T-helper 2 cell treated with Interferon-gamma antibody and Interleukin-4, amounts not matched to agents 5 μg/mL and 100 μg/mL, for 36 hours (primary cell): ENCODE data around the gene SYDE2.
"Not testable (repeated sequence)": the region's sequence is repeated elsewhere in the genome, so short reads cannot be mapped to it uniquely, and the experiment has no call there.

Source experiments
- DNase-seq: peaks from one replicate; pipeline ENCODE4 v3.0.0; 2021; ENCODE audit warnings: low spot score
- H3K27ac Mint-ChIP-seq: one replicate; pipeline ENCODE4 v1.8.0; 2021; ENCODE audit warnings: mild to moderate bottlenecking, mixed read lengths
- H3K27me3 Mint-ChIP-seq: one replicate; pipeline ENCODE4 v1.8.0; 2021; ENCODE audit warnings: low read depth, mixed read lengths
- H3K36me3 Mint-ChIP-seq: one replicate; pipeline ENCODE4 v1.8.0; 2021; ENCODE audit warnings: low read depth, mixed read lengths
- H3K4me1 Mint-ChIP-seq: one replicate; pipeline ENCODE4 v1.8.0; 2021; ENCODE audit warnings: low read depth, mixed read lengths
- H3K4me3 Mint-ChIP-seq: one replicate; pipeline ENCODE4 v1.8.0; 2022; ENCODE audit warnings: mild to moderate bottlenecking, moderate library complexity, mixed read lengths
- H3K9me3 Mint-ChIP-seq: one replicate; pipeline ENCODE4 v1.8.0; 2021; ENCODE audit warnings: mixed read lengths

SYDE2 gene

GRCh38 chr1:85138439-85138838 lies 62.4 kb downstream of the SYDE2 start:
- DNase-seq, H3K9me3 Mint-ChIP-seq, H3K36me3 Mint-ChIP-seq, H3K4me3 Mint-ChIP-seq, H3K27me3 Mint-ChIP-seq, H3K4me1 Mint-ChIP-seq, H3K27ac Mint-ChIP-seq: not testable (repeated sequence)

GRCh38 chr1:85137660-85138059 lies 63.2 kb downstream of the SYDE2 start:
- H3K27ac Mint-ChIP-seq: no peak overlapping the region
- H3K27me3 Mint-ChIP-seq: no peaks in the 10 kb centered on the region
- H3K4me1 Mint-ChIP-seq: peaks cover 3% of the 10 kb centered on the region
- H3K4me3 Mint-ChIP-seq: no peak overlapping the region
- DNase-seq: no peak
- no peaks in the 10 kb centered on the region for H3K9me3 Mint-ChIP-seq
- no peaks in the 10 kb centered on the region for H3K36me3 Mint-ChIP-seq

GRCh38 chr1:85135392-85135798 lies 65.4 kb downstream of the SYDE2 start:
- H3K4me3 Mint-ChIP-seq: no peak overlapping the region

GRCh38 chr1:85134583-85135391 lies 66.0 kb downstream of the SYDE2 start:
- Mint-ChIP-seq H3K4me1 (no peaks in the 10 kb centered on the region), H3K36me3 (no peaks in the 10 kb centered on the region), H3K4me3 (no peak overlapping the region), H3K9me3 (no peaks in the 10 kb centered on the region), H3K27ac (no peak overlapping the region), H3K27me3 (peaks cover under 1% of the 10 kb centered on the region)
- DNase-seq: no peak

More at GRCh38 chr1:85135392-85135798, 65.4 kb downstream of the SYDE2 start:
- Mint-ChIP-seq H3K4me1 (peaks cover 3% of the 10 kb centered on the region), H3K27me3 (no peaks in the 10 kb centered on the region), H3K27ac (no peak overlapping the region), H3K9me3 (no peaks in the 10 kb centered on the region), H3K36me3 (no peaks in the 10 kb centered on the region)
- no peak for DNase-seq

- H3K9me3 Mint-ChIP-seq: no peaks in the 10 kb centered on the region
- no peak overlapping the region for H3K4me3 Mint-ChIP-seq
- DNase-seq: no peak
- no peak overlapping the region for H3K27ac Mint-ChIP-seq
- no peaks in the 10 kb centered on the region for H3K4me1 Mint-ChIP-seq
- no peaks in the 10 kb centered on the region for H3K36me3 Mint-ChIP-seq
- H3K27me3 Mint-ChIP-seq: peaks cover 2% of the 10 kb centered on the region
Measured at GRCh38 chr1:85133565-85134159, 67.2 kb downstream of the SYDE2 start.

- Mint-ChIP-seq H3K4me3 (no peak overlapping the region), H3K9me3 (no peaks in the 10 kb centered on the region), H3K27me3 (peaks cover 9% of the 10 kb centered on the region), H3K4me1 (no peaks in the 10 kb centered on the region), H3K36me3 (no peaks in the 10 kb centered on the region), H3K27ac (no peak overlapping the region)
- DNase-seq: no peak
Measured at GRCh38 chr1:85132078-85132720, 68.6 kb downstream of the SYDE2 start.

- H3K4me3 Mint-ChIP-seq: no peak overlapping the region
- H3K9me3 Mint-ChIP-seq: no peaks in the 10 kb centered on the region
- no peaks in the 10 kb centered on the region for H3K4me1 Mint-ChIP-seq
- no peak for DNase-seq
- peaks cover 13% of the 10 kb centered on the region for H3K27me3 Mint-ChIP-seq
- no peaks in the 10 kb centered on the region for H3K36me3 Mint-ChIP-seq
- no peak overlapping the region for H3K27ac Mint-ChIP-seq
Measured at GRCh38 chr1:85128316-85128715, 72.5 kb downstream of the SYDE2 start.

GRCh38 chr1:85125891-85126290 lies 74.9 kb downstream of the SYDE2 start:
- H3K36me3 Mint-ChIP-seq: no peaks in the 10 kb centered on the region
- peaks cover 13% of the 10 kb centered on the region for H3K27me3 Mint-ChIP-seq
- no peaks in the 10 kb centered on the region for H3K4me1 Mint-ChIP-seq
- H3K27ac Mint-ChIP-seq: no peak overlapping the region
- no peaks in the 10 kb centered on the region for H3K9me3 Mint-ChIP-seq
- no peak for DNase-seq
- no peak overlapping the region for H3K4me3 Mint-ChIP-seq

- Mint-ChIP-seq H3K4me3 (no peak overlapping the region), H3K27me3 (peaks cover 17% of the 10 kb centered on the region), H3K4me1 (no peaks in the 10 kb centered on the region), H3K27ac (no peak overlapping the region), H3K36me3 (no peaks in the 10 kb centered on the region), H3K9me3 (no peaks in the 10 kb centered on the region)
- DNase-seq: no peak
Measured at GRCh38 chr1:85124091-85124490, 76.7 kb downstream of the SYDE2 start.

GRCh38 chr1:85122169-85122568 lies 78.6 kb downstream of the SYDE2 start:
- Mint-ChIP-seq H3K4me3 (no peak overlapping the region), H3K27ac (no peak overlapping the region), H3K9me3 (no peaks in the 10 kb centered on the region), H3K4me1 (no peaks in the 10 kb centered on the region), H3K27me3 (peaks cover 10% of the 10 kb centered on the region), H3K36me3 (no peaks in the 10 kb centered on the region)
- no peak for DNase-seq

GRCh38 chr1:85121744-85122143 lies 79.1 kb downstream of the SYDE2 start:
- no peak overlapping the region for H3K4me3 Mint-ChIP-seq
- H3K27me3 Mint-ChIP-seq: peaks cover 10% of the 10 kb centered on the region
- H3K4me1 Mint-ChIP-seq: peaks cover 2% of the 10 kb centered on the region
- H3K27ac Mint-ChIP-seq: no peak overlapping the region
- no peaks in the 10 kb centered on the region for H3K36me3 Mint-ChIP-seq
- no peak for DNase-seq
- no peaks in the 10 kb centered on the region for H3K9me3 Mint-ChIP-seq

- H3K36me3 Mint-ChIP-seq: no peaks in the 10 kb centered on the region
- H3K4me1 Mint-ChIP-seq: peaks cover 2% of the 10 kb centered on the region
- H3K27me3 Mint-ChIP-seq: peaks cover 6% of the 10 kb centered on the region
- H3K9me3 Mint-ChIP-seq: no peaks in the 10 kb centered on the region
- H3K27ac Mint-ChIP-seq: no peak overlapping the region
- H3K4me3 Mint-ChIP-seq: no peak overlapping the region
- no peak for DNase-seq
Measured at GRCh38 chr1:85118751-85119150, 82.1 kb downstream of the SYDE2 start.

GRCh38 chr1:85116856-85117255 lies 84.0 kb downstream of the SYDE2 start:
- Mint-ChIP-seq H3K9me3 (no peaks in the 10 kb centered on the region), H3K4me1 (peaks cover 2% of the 10 kb centered on the region), H3K4me3 (no peak overlapping the region), H3K27ac (no peak overlapping the region), H3K27me3 (peaks cover 6% of the 10 kb centered on the region), H3K36me3 (no peaks in the 10 kb centered on the region)
- DNase-seq: no peak

- no peak overlapping the region for H3K4me3 Mint-ChIP-seq
- no peaks in the 10 kb centered on the region for H3K36me3 Mint-ChIP-seq
- no peak for DNase-seq
- peaks cover 6% of the 10 kb centered on the region for H3K27me3 Mint-ChIP-seq
- no peaks in the 10 kb centered on the region for H3K9me3 Mint-ChIP-seq
- H3K4me1 Mint-ChIP-seq: peaks cover 2% of the 10 kb centered on the region
- no peak overlapping the region for H3K27ac Mint-ChIP-seq
Measured at GRCh38 chr1:85115933-85116332, 84.9 kb downstream of the SYDE2 start.
